Mesendoderm (in vitro differentiated cells): Measurements from ENCODE around the gene DUSP10.

Experiments used
- DNase-seq: peaks from one replicate; pipeline ENCODE4 v3.0.0; 2013
- H2AK5ac ChIP-seq: 2 replicates; pipeline ENCODE4 v1.6.1; 2013; ENCODE audit warnings: low read length, inconsistent platforms
- H2BK120ac ChIP-seq: 2 replicates; pipeline ENCODE4 v1.6.1; 2013; ENCODE audit warnings: low read depth, mild to moderate bottlenecking, low read length, moderate library complexity, mixed read lengths
- H2BK15ac ChIP-seq: replicated peaks from 2 replicates; pipeline ENCODE4 v1.6.1; 2013; ENCODE audit warnings: low read depth, mild to moderate bottlenecking, moderate library complexity
- H2BK5ac ChIP-seq: 2 replicates; pipeline ENCODE4 v1.6.1; 2013; ENCODE audit warnings: low read length, inconsistent platforms
- H3K18ac ChIP-seq: 2 replicates; pipeline ENCODE4 v1.6.1; 2013; ENCODE audit warnings: mild to moderate bottlenecking, low read length, mixed read lengths
- H3K23ac ChIP-seq: one replicate; pipeline ENCODE4 v1.6.1; 2013; ENCODE audit warnings: low read length
- H3K27ac ChIP-seq: 2 replicates; pipeline ENCODE4 v1.5.1; 2013; ENCODE audit warnings: low read depth, mild to moderate bottlenecking, inconsistent platforms, low read length, moderate library complexity
- H3K27me3 ChIP-seq: 2 replicates; pipeline ENCODE4 v1.6.1; 2013; ENCODE audit warnings: low read length, control low read depth, mild to moderate bottlenecking, inconsistent platforms; ENCODE audit not compliant: insufficient read depth, poor library complexity
- H3K36me3 ChIP-seq: 2 replicates; pipeline ENCODE4 v1.6.1; 2013; ENCODE audit warnings: low read length, inconsistent platforms; ENCODE audit not compliant: control insufficient read depth, insufficient read depth
- H3K4ac ChIP-seq: one replicate; pipeline ENCODE4 v1.6.1; 2013; ENCODE audit warnings: low read depth, mild to moderate bottlenecking, low read length, moderate library complexity
- H3K4me1 ChIP-seq: 2 replicates; pipeline ENCODE4 v1.6.1; 2013; ENCODE audit warnings: low read depth, low read length, inconsistent platforms; ENCODE audit not compliant: control insufficient read depth
- H3K4me2 ChIP-seq: 2 replicates; pipeline ENCODE4 v1.6.1; 2013; ENCODE audit warnings: low read length
- H3K4me3 ChIP-seq: 2 replicates; pipeline ENCODE4 v1.5.1; 2013; ENCODE audit warnings: mild to moderate bottlenecking, low read length
- H3K56ac ChIP-seq: one replicate; pipeline ENCODE4 v1.6.1; 2013; ENCODE audit warnings: low read length
- H3K79me1 ChIP-seq: 2 replicates; pipeline ENCODE4 v1.6.1; 2013; ENCODE audit warnings: low read length, inconsistent platforms
- H3K79me2 ChIP-seq: 2 replicates; pipeline ENCODE4 v1.6.1; 2013; ENCODE audit warnings: mild to moderate bottlenecking, low read length; ENCODE audit not compliant: control insufficient read depth, insufficient read depth
- H3K9ac ChIP-seq: 2 replicates; pipeline ENCODE4 v1.6.1; 2013; ENCODE audit warnings: low read length, inconsistent platforms
- H4K5ac ChIP-seq: one replicate; pipeline ENCODE4 v1.6.1; 2013; ENCODE audit warnings: low read length
- H4K8ac ChIP-seq: one replicate; pipeline ENCODE4 v1.6.1; 2013; ENCODE audit warnings: low read depth, mild to moderate bottlenecking, control low read depth, low read length, moderate library complexity
- WGBS: extraction: QIAGEN DNeasy Blood & Tissue Kit; methylation state at CpG from one replicate; pipeline ENCODE4 v1.1.7; 2013; ENCODE audit warnings: low lambda C conversion rate, missing lambda C conversion rate; ENCODE audit not compliant: insufficient coverage; ENCODE audit errors: extremely low coverage; 5-methylcytosine and 5-hydroxymethylcytosine counted together

Gene DUSP10

DNA sequence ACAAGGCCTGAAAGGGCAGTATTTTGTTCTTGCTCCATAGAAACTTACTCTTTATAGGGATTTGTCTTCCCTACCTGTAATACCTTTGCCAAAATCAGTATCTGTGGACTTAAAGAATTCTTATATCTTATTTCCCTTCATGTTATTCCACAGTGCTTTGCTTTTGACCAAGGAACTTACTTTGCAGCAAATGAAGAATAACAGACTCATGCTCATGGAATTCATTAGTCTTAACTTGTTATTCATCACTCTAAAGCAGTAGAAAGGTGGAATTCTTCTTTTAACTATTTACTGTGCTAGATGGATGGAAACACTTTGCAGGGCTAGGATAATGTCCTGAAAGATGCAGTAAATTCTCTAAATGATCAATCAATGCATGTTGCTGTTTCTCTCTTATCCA is 45.9 kb downstream of the DUSP10 start:
- H3K18ac ChIP-seq = no peak overlapping the region
- H3K27me3 ChIP-seq = no peaks in the 10 kb centered on the region
- H3K36me3 ChIP-seq = no peaks in the 10 kb centered on the region
- H3K4me1 ChIP-seq = no peaks in the 10 kb centered on the region
- no peaks in the 10 kb centered on the region for H3K79me1 ChIP-seq
- no peaks in the 10 kb centered on the region for H3K79me2 ChIP-seq
- no peak overlapping the region for H4K5ac ChIP-seq
- no peak for DNase-seq
- H3K4me3 ChIP-seq = no peak overlapping the region
- no peak overlapping the region for H3K4me2 ChIP-seq
- no peak overlapping the region for H3K9ac ChIP-seq
- no peak overlapping the region for H2BK120ac ChIP-seq
- no peak overlapping the region for H3K4ac ChIP-seq
- no peak overlapping the region for H4K8ac ChIP-seq
- H3K56ac ChIP-seq = no peak overlapping the region
- H2AK5ac ChIP-seq = no peak overlapping the region
- no peak overlapping the region for H3K23ac ChIP-seq
- H3K27ac ChIP-seq = no peak overlapping the region
- no peak overlapping the region for H2BK5ac ChIP-seq
- no peak overlapping the region for H2BK15ac ChIP-seq

DNA sequence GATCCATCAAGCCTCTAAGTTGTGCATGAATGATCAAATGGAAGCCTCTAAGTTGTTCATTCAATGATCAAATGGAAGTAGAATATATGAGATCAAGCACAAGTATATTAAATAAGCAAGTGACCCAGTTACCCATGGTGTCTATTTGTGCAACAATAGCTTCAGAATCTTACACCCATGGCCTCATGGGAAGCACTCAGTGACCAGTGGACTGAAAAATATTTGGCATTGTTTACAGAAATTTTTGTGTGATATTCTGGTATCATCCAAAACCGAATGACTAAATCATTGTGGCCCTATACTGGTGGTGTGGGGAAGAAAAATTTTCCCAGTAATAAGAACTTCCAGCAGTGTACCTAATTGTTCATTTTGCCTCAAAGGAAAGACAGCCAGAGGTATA is 46.6 kb downstream of the DUSP10 start:
- no peak for DNase-seq
- no CpG with 5 or more reads among the region's 1 CpG for WGBS
- H2BK120ac ChIP-seq = no peak overlapping the region
- H3K4me1 ChIP-seq = no peaks in the 10 kb centered on the region
- no peaks in the 10 kb centered on the region for H3K36me3 ChIP-seq
- H3K79me1 ChIP-seq = no peaks in the 10 kb centered on the region
- no peak overlapping the region for H3K4me2 ChIP-seq
- no peak overlapping the region for H2BK15ac ChIP-seq
- no peak overlapping the region for H4K8ac ChIP-seq
- H3K4ac ChIP-seq = no peak overlapping the region
- no peak overlapping the region for H3K27ac ChIP-seq
- H3K79me2 ChIP-seq = no peaks in the 10 kb centered on the region
- no peaks in the 10 kb centered on the region for H3K27me3 ChIP-seq
- no peak overlapping the region for H4K5ac ChIP-seq
- no peak overlapping the region for H3K56ac ChIP-seq
- H2AK5ac ChIP-seq = no peak overlapping the region
- no peak overlapping the region for H3K18ac ChIP-seq
- no peak overlapping the region for H3K9ac ChIP-seq
- H2BK5ac ChIP-seq = no peak overlapping the region
- no peak overlapping the region for H3K4me3 ChIP-seq
- no peak overlapping the region for H3K23ac ChIP-seq

DNA sequence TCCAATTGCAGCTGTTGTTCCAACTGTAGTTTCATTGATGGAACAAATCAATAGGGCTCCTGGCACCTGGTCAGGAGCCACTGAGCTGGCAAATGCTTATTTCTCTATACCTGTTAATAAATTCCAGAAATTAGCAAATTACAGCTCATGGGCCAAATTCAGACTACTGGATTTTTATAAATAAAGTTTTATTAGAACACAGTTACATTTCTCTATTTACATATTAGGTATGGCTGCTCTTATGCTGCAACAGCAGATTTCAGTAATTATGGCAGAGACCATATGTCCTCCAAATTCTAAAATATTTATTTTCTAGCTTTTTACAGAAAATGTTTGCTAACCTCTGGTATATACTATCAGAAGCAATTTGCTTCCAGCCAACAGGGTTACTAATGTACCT is 47.8 kb downstream of the DUSP10 start:
- H3K36me3 ChIP-seq = no peaks in the 10 kb centered on the region
- no peak overlapping the region for H2BK15ac ChIP-seq
- H3K56ac ChIP-seq = no peak overlapping the region
- no peaks in the 10 kb centered on the region for H3K27me3 ChIP-seq
- H3K23ac ChIP-seq = no peak overlapping the region
- no peak overlapping the region for H3K9ac ChIP-seq
- no peak overlapping the region for H3K27ac ChIP-seq
- no peak overlapping the region for H3K4me2 ChIP-seq
- no peak overlapping the region for H3K4me3 ChIP-seq
- no peak overlapping the region for H2BK120ac ChIP-seq
- no peaks in the 10 kb centered on the region for H3K79me1 ChIP-seq
- no peaks in the 10 kb centered on the region for H3K79me2 ChIP-seq
- H4K8ac ChIP-seq = no peak overlapping the region
- H4K5ac ChIP-seq = no peak overlapping the region
- H3K18ac ChIP-seq = no peak overlapping the region
- no peaks in the 10 kb centered on the region for H3K4me1 ChIP-seq
- H3K4ac ChIP-seq = no peak overlapping the region
- no peak overlapping the region for H2AK5ac ChIP-seq
- DNase-seq = no peak
- H2BK5ac ChIP-seq = no peak overlapping the region

DNA sequence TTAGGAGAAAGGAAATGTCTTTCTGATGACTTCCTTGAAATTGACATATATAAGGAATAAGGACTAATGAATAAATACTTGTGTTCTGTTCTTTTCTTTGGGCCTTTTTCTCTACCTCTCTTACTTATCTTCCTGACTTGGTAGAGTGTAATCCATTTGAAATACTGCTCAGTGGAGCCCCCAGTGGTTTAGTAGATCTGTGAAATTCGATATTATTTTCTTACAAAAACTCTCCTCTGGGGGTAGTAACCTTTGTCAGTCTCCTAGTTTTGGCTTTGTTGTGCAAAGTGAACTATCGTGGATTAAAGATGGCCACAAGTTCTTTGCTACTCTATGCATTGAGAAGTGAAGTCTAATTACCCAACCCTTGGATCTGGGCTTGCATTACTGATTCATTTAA is 48.8 kb downstream of the DUSP10 start:
- H3K56ac ChIP-seq = no peak overlapping the region
- no peak overlapping the region for H3K18ac ChIP-seq
- no peak overlapping the region for H3K23ac ChIP-seq
- H3K9ac ChIP-seq = no peak overlapping the region
- H3K4me1 ChIP-seq = no peaks in the 10 kb centered on the region
- no peak overlapping the region for H2BK120ac ChIP-seq
- H4K8ac ChIP-seq = no peak overlapping the region
- no peaks in the 10 kb centered on the region for H3K27me3 ChIP-seq
- no peak overlapping the region for H3K4me3 ChIP-seq
- no peak overlapping the region for H2BK5ac ChIP-seq
- no peak overlapping the region for H2BK15ac ChIP-seq
- H3K4me2 ChIP-seq = no peak overlapping the region
- no peaks in the 10 kb centered on the region for H3K36me3 ChIP-seq
- no peak overlapping the region for H2AK5ac ChIP-seq
- H4K5ac ChIP-seq = no peak overlapping the region
- H3K79me1 ChIP-seq = no peaks in the 10 kb centered on the region
- H3K4ac ChIP-seq = no peak overlapping the region
- no peaks in the 10 kb centered on the region for H3K79me2 ChIP-seq
- no CpG with 5 or more reads among the region's 2 CpGs for WGBS
- no peak for DNase-seq
- no peak overlapping the region for H3K27ac ChIP-seq

DNA sequence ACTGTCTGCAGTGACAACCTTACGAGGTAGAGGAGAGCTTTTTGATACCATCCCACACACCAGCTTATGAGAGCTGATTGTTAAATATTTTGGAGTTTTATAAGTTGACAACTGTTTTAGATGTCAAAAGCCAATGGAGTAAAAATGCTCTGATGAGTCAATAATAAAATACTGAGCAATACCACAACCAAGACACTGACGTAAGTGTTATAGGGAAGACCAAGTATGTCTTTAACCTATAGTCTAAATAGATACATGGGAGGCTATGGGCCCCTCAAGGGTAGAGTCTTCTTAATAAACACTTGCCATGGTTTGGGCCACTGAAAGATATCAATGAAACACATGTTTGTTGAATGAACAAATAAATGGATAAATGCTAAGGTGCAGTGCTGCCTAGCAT is 49.2 kb downstream of the DUSP10 start:
- no peak overlapping the region for H3K56ac ChIP-seq
- no peak overlapping the region for H3K4ac ChIP-seq
- DNase-seq = no peak
- no peaks in the 10 kb centered on the region for H3K79me2 ChIP-seq
- no peak overlapping the region for H4K5ac ChIP-seq
- no peaks in the 10 kb centered on the region for H3K79me1 ChIP-seq
- no peak overlapping the region for H2BK120ac ChIP-seq
- H3K27ac ChIP-seq = no peak overlapping the region
- H2BK5ac ChIP-seq = no peak overlapping the region
- no peaks in the 10 kb centered on the region for H3K4me1 ChIP-seq
- no peak overlapping the region for H3K23ac ChIP-seq
- H3K4me3 ChIP-seq = no peak overlapping the region
- no peak overlapping the region for H3K18ac ChIP-seq
- no peak overlapping the region for H2BK15ac ChIP-seq
- H4K8ac ChIP-seq = no peak overlapping the region
- H3K9ac ChIP-seq = no peak overlapping the region
- no peak overlapping the region for H3K4me2 ChIP-seq
- no peaks in the 10 kb centered on the region for H3K27me3 ChIP-seq
- no peak overlapping the region for H2AK5ac ChIP-seq
- H3K36me3 ChIP-seq = no peaks in the 10 kb centered on the region
- WGBS = no CpG with 5 or more reads among the region's 2 CpGs

DNA sequence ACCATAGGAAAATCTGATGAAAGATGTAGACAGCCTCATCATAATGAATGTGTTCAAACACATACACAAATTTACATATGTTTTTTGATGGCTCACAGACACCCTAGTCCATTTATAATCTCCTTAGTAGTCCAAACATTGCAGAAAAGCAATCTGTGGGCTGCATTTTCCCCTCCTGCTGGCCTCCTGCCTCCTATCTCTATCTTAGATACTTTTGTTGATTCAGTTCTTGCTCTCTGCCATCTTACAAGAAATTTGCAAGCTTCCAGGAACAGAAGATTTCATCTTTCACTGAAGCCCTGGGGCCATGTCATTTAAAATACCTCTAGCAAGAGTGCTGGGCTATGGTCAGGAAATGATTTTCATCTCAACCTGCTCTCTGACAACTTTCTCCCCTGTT is 50.6 kb downstream of the DUSP10 start:
- H3K79me1 ChIP-seq = no peaks in the 10 kb centered on the region
- no peak overlapping the region for H2BK5ac ChIP-seq
- H2BK120ac ChIP-seq = no peak overlapping the region
- no peak overlapping the region for H3K23ac ChIP-seq
- H2BK15ac ChIP-seq = no peak overlapping the region
- H3K4me2 ChIP-seq = no peak overlapping the region
- H4K8ac ChIP-seq = no peak overlapping the region
- DNase-seq = no peak
- no peak overlapping the region for H3K9ac ChIP-seq
- H3K27ac ChIP-seq = no peak overlapping the region
- no peak overlapping the region for H3K4me3 ChIP-seq
- no peaks in the 10 kb centered on the region for H3K4me1 ChIP-seq
- H3K79me2 ChIP-seq = no peaks in the 10 kb centered on the region
- no peaks in the 10 kb centered on the region for H3K27me3 ChIP-seq
- no peak overlapping the region for H3K18ac ChIP-seq
- no peaks in the 10 kb centered on the region for H3K36me3 ChIP-seq
- H3K56ac ChIP-seq = no peak overlapping the region
- no peak overlapping the region for H2AK5ac ChIP-seq
- H4K5ac ChIP-seq = no peak overlapping the region
- H3K4ac ChIP-seq = no peak overlapping the region
